Heart right ventricle (tissue), 16 donors: ENCODE measurements around the gene FOXL2. TPM values are rescaled to one million over a fixed set of nuclear protein-coding genes. Genes with fewer than 3 reads are reported as not detected.

Experiments used
- ATAC-seq, 8 donors: fragments of 200-7000 bp; cut with Tn5 transposase; one replicate each; pipeline ENCODE4 v1.9.1; 2020; ENCODE audit warnings: mild to moderate bottlenecking in 8 of 8, moderate library complexity in 8 of 8, moderate number of reproducible peaks in 1 of 8
- DNase-seq, 2 donors: peaks; one replicate each; pipeline ENCODE4 v3.0.0-alpha.2; 2020
- H3K27ac ChIP-seq, 10 donors: fragments of 200-600 bp; sonication (generic) in 2 of 10; one replicate each; pipeline versions ENCODE4 v1.5.0 to v1.8.0; 2020 to 2022; ENCODE audit warnings: mild to moderate bottlenecking in 3 of 10
- H3K27me3 ChIP-seq, 7 donors: fragments of 200-600 bp; one replicate each; pipeline ENCODE4 v1.8.0; 2021 to 2022; ENCODE audit warnings: mild to moderate bottlenecking in 2 of 7
- H3K36me3 ChIP-seq, 9 donors: fragments of 200-600 bp; sonication (generic) in 1 of 9; one replicate each; pipeline versions ENCODE4 v1.5.0 to v1.8.0; 2020 to 2022; ENCODE audit warnings: mild to moderate bottlenecking in 2 of 9
- H3K4me1 ChIP-seq, 9 donors: fragments of 200-600 bp; sonication (generic) in 1 of 9; one replicate each; pipeline versions ENCODE4 v1.5.0 to v1.8.0; 2020 to 2022; ENCODE audit warnings: mild to moderate bottlenecking in 4 of 9
- H3K4me3 ChIP-seq, 10 donors: fragments of 200-600 bp; sonication (generic) in 2 of 10; one replicate each; pipeline versions ENCODE4 v1.5.0 to v1.8.0; 2020 to 2022; ENCODE audit warnings: mild to moderate bottlenecking in 7 of 10, moderate library complexity in 2 of 10
- H3K9me3 ChIP-seq, 11 donors: fragments of 200-600 bp in 10 of 11; sonication (generic) in 2 of 11; one replicate each; pipeline versions ENCODE4 v1.5.0 to v1.8.0; 2013 to 2022; ENCODE audit warnings: mild to moderate bottlenecking in 2 of 11, control low read depth in 1 of 11, moderate library complexity in 1 of 11
- whole genome bisulfite sequencing, 2 donors: extraction: QIAGEN DNeasy Blood & Tissue Kit; methylation state at CpG; one replicate each; pipeline ENCODE4 v1.1.7; 2013; ENCODE audit warnings: inconsistent platforms in 1 of 2; 5-methylcytosine and 5-hydroxymethylcytosine counted together
- intact Hi-C, 10 donors: fragments of 100-400 bp; cut with DNase I; formaldehyde crosslinking; loops; one replicate each; pipeline versions ENCODE4 v1.11.1 to v1.14.2; 2022
- polyA plus RNA-seq, 2 donors: library from polyadenylated mRNA; stranded (reverse); fragments of 200-250 nt; gene quantifications; one replicate each; pipeline ENCODE4 v1.2.3, GENCODE V29; 2013
- total RNA-seq, 10 donors: library from RNA; stranded (reverse); fragmentation: NEBNext Ultra II Directional in 3 of 10; extraction: Animal tissue kit (Norgen Biotek cat#: 25700) in 3 of 10; gene quantifications; one replicate each; pipeline versions ENCODE4 v1.2.1 to v1.2.4, GENCODE V29; 2021 to 2023
- TF ChIP-seq, protein P1 (sequence below), 9 donors: fragments of 200-600 bp; sonication (generic) in 2 of 9; IDR thresholded peaks; one replicate each; pipeline versions ENCODE4 v1.5.0 to v1.8.0; 2021 to 2022; ENCODE audit warnings: antibody characterized with exemption in 9 of 9, mild to moderate bottlenecking in 5 of 9, moderate library complexity in 1 of 9
- donor health status: Arrhythmogenic right ventricular cardiomyopathy.
- donor health status: ischemic (EF 13 %, LVEDD 7.1; RV severe dilation, severe dysfunction).
- donor health status: healthy with polysubstance abuse.
- donor health status: DM: no; HTN: yes; CAD: no.
- donor health status: DM: no; HTN: no; CAD: no.
- donor health status: ischemic (EF 25% LVEDD 6.9; RV normal size, moderate dysfunction).
- donor health status: ischemic (EF 25% LVEDD 5.7; RV mildly dilated, moderate dysfunction).
- donor health status: healthy.
- donor health status: DM: yes; HTN: yes; CAD: no.
- donor health status: Ischemic cardiomyopathy.
- donor health status: ischemic (EF 35%, LVEDD 5.7; RV mildly dilated, moderate dysfunction).
- donor health status: nonischemic (EF 11% LVEDD 7.7; RV severe dilation, severe dysfunction).
- donor health status: DM: yes; HTN: yes; CAD: no.
- donor health status: PGD.
- donor health status: ischemic (EF 29% LVEDD 5.4; RV normal size, mild dysfunction).
- donor health status: nonischemic (EF 23%, LVEDD 6.1; RV moderate dilation, normal function).

FOXL2 gene
- total and polyA plus RNA-seq, 12 donors: 0.12 TPM; not detected in 11

DNA sequence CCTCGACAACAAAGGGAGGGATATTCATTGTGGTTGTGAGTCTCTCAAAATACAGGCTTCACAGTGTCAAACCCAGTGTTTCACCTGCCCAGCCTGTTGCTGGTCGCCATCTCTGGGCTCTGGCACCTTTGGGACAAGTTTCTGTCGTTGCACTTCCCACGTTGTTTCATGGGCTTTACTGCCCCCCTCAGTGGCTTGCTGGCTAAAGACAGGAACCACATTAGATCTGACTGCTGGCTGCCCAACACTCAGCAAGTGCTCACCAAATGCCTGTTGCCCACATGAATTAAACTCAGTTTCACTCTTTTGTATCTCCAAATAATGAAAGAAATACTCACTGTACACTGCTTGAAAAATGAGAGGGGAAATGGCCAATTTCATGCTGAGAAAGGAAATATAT is 27.6 kb downstream of the FOXL2 start:
- peaks cover 0 to 22% (median 13%) of the 10 kb centered on the region in 9 donors for H3K4me1 ChIP-seq
- peaks cover 0 to 6% (median 0%) of the 10 kb centered on the region in 7 donors for H3K27me3 ChIP-seq
- WGBS, 2 donors: 56 to 62% methylated on average over 4 of the region's 4 CpGs
- no peaks in the 10 kb centered on the region for H3K9me3 ChIP-seq
- no peak overlapping the region for H3K4me3 ChIP-seq
- intact Hi-C loops: loop anchor here in 9 of 10 donors (2.0 to 10.0 kb wide), 15 partner anchors 75 to 502 kb away; partner anchors contain the start of genes CEP70 (in 2 of the 9), FAIM (in 1 of the 9) and PIK3CB (in 1 of the 9)
- TF ChIP-seq, protein P1, sequence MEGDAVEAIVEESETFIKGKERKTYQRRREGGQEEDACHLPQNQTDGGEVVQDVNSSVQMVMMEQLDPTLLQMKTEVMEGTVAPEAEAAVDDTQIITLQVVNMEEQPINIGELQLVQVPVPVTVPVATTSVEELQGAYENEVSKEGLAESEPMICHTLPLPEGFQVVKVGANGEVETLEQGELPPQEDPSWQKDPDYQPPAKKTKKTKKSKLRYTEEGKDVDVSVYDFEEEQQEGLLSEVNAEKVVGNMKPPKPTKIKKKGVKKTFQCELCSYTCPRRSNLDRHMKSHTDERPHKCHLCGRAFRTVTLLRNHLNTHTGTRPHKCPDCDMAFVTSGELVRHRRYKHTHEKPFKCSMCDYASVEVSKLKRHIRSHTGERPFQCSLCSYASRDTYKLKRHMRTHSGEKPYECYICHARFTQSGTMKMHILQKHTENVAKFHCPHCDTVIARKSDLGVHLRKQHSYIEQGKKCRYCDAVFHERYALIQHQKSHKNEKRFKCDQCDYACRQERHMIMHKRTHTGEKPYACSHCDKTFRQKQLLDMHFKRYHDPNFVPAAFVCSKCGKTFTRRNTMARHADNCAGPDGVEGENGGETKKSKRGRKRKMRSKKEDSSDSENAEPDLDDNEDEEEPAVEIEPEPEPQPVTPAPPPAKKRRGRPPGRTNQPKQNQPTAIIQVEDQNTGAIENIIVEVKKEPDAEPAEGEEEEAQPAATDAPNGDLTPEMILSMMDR (IDR thresholded peaks at IDR 0.05): no peak
- ATAC-seq (no peak), DNase-seq (no peak)
- no peaks in the 10 kb centered on the region for H3K36me3 ChIP-seq
- H3K27ac ChIP-seq: no peak overlapping the region

DNA sequence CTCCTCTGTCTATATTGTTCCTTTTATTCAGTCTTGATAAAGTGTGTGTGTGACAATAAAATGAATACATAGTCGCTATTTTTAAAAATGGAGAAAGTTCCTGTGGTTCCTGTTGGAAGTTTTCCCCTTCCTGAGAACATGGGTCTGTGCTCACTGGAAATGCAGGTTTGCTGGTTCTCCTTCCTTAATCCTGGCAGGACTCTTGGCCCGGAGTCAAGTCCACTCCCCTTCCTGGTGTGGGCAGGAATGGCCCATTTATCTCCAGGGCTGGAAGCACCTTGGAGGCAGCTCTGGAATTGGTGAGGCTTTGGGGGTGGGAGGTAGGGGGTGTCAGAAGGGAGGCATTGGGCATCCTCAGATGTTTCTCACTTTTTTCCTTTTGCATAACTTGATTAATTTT is 30.1 kb downstream of the FOXL2 start:
- intact Hi-C loops: loop anchor here (1.0 to 10.0 kb wide), 17 partner anchors 72 to 500 kb away; partner anchors contain the start of genes CEP70 (in 2 of the 10), FAIM (in 1 of the 10) and PIK3CB (in 1 of the 10)
- no peaks in the 10 kb centered on the region for H3K36me3 ChIP-seq
- H3K9me3 ChIP-seq: no peaks in the 10 kb centered on the region
- WGBS, 2 donors: 51 to 60% methylated on average over 2 of the region's 2 CpGs
- H3K27me3 ChIP-seq: no peaks in the 10 kb centered on the region
- TF ChIP-seq, protein P1 (IDR thresholded peaks at IDR 0.05): no peak
- no peak overlapping the region for H3K27ac ChIP-seq
- ATAC-seq (no peak), DNase-seq (no peak)
- H3K4me1 ChIP-seq: peaks cover 0 to 18% (median 7%) of the 10 kb centered on the region in 9 donors
- H3K4me3 ChIP-seq: no peak overlapping the region

DNA sequence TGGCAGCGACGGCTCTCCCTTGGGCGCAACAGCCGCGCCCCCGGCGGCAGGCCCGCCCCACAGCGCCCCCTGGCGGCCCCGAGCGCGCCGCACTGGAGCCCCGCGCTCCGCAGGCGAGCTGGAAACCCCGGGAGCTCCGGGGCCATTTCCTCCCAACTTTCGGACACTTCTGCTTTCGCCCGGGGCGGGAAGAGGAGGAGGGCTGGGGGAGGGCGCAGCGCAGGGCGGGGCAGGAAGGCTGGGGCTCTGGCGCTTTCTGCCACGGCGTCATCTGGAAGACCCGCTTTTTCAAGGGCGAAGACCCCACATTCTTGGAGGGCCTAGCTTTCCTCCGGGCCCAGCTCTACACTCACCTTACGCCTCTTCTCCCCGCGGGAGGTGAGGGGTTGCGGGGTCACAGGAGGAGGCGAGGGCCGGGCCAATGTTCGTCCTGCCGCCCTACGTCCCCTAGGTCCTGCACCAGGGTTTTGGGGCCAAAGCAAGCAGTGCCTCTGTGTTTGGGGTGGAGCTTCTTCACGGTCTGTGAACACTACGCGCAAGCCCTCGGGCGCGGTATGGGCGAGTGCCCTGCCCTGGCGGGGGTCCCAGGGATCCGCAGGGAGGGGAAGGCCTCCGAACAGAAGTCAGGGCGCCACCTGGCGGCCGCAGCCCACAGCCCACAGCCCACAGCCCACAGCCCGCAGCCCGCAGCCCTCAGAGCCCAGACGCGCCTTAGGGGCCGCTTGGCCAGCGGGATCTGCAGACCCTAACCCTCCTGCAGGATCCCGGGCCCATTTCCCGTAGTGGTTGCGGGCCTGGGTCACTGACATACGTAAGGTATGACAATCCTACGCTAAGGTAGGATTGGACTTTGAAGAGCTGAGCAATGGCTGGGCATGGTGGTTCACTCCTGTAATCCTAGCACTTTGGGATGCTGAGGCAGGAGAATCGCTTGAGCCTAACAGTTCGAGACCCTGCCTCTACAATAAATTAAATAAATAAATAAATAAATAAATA is 31.1 kb downstream of the FOXL2 start:
- H3K36me3 ChIP-seq: no peaks in the 10 kb centered on the region
- ATAC-seq: peak; percentile 96 to 99 (median 98)
- DNase-seq: peak; percentile 92 to 96
- WGBS, 2 donors: 2 to 3% methylated on average over 67 to 68 of the region's 68 CpGs
- intact Hi-C loops: loop anchor here (1.0 to 10.0 kb wide), 22 partner anchors 71 to 498 kb away; partner anchors contain the start of genes CEP70 (in 6 of the 10), PIK3CB (in 6 of the 10) and FAIM (in 1 of the 10)
- peak overlapping the region; percentile 55 to 92 (median 81) for H3K4me3 ChIP-seq
- no peaks in the 10 kb centered on the region for H3K27me3 ChIP-seq
- H3K9me3 ChIP-seq: no peaks in the 10 kb centered on the region
- H3K4me1 ChIP-seq: peaks cover 0 to 18% (median 7%) of the 10 kb centered on the region in 9 donors
- H3K27ac ChIP-seq: peak overlapping the region; percentile 92 to 99 (median 96)
- TF ChIP-seq, protein P1 (IDR thresholded peaks at IDR 0.05): peak; percentile 81 to 98 (median 88)

DNA sequence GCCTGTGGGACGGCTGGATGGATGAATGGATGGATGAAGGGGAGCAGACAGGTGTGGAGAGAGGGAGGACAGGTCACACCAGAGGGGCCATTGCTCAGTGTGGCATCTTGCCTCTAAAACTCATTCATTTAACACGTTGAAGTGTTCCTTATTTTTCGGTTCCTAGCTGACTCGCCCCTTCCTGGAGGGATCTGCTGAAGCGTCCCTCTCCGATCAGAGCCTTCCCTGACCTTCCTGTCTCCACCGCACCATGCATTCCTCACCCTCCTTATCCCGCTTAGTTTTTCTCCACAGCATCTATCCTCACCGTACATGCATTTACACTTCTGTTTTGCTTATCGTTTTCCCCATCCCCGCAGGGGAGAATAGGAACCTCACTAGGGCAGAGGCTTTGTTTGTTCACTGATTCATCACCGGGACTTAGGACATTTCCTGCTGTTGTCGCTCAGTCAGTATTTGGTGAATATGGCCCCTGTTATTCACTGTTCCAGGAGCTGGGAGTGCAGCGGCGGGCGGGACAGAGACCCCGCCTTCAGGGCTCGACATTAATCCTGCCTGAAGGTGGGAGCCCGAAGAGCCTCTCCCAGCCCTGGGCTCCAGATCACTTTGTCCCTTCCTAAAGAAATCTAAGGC is 32.0 kb downstream of the FOXL2 start:
- no peaks in the 10 kb centered on the region for H3K9me3 ChIP-seq
- no peaks in the 10 kb centered on the region for H3K36me3 ChIP-seq
- intact Hi-C loops: loop anchor here (1.0 to 10.0 kb wide), 20 partner anchors 70 to 498 kb away; partner anchors contain the start of genes PIK3CB (in 6 of the 10), CEP70 (in 5 of the 10) and FAIM (in 1 of the 10)
- H3K4me3 ChIP-seq: peak overlapping the region; percentile 55 to 92 (median 81)
- H3K4me1 ChIP-seq: peaks cover 0 to 18% (median 7%) of the 10 kb centered on the region in 9 donors
- TF ChIP-seq, protein P1 (IDR thresholded peaks at IDR 0.05): no peak
- DNase-seq: no peak
- peak overlapping the region; percentile 92 to 99 (median 96) for H3K27ac ChIP-seq
- H3K27me3 ChIP-seq: no peaks in the 10 kb centered on the region
- peak in 5 of 8 donors; percentile 0 to 46 (median 15) for ATAC-seq
- WGBS, 2 donors: 11 to 12% methylated on average over 19 of the region's 19 CpGs
